Measurements from ENCODE around the gene GTPBP6.
"Not testable (repeated sequence)": the region's sequence is repeated elsewhere in the genome, so short reads cannot be mapped to it uniquely, and the experiment has no call there.

GTPBP6 gene

DNA sequence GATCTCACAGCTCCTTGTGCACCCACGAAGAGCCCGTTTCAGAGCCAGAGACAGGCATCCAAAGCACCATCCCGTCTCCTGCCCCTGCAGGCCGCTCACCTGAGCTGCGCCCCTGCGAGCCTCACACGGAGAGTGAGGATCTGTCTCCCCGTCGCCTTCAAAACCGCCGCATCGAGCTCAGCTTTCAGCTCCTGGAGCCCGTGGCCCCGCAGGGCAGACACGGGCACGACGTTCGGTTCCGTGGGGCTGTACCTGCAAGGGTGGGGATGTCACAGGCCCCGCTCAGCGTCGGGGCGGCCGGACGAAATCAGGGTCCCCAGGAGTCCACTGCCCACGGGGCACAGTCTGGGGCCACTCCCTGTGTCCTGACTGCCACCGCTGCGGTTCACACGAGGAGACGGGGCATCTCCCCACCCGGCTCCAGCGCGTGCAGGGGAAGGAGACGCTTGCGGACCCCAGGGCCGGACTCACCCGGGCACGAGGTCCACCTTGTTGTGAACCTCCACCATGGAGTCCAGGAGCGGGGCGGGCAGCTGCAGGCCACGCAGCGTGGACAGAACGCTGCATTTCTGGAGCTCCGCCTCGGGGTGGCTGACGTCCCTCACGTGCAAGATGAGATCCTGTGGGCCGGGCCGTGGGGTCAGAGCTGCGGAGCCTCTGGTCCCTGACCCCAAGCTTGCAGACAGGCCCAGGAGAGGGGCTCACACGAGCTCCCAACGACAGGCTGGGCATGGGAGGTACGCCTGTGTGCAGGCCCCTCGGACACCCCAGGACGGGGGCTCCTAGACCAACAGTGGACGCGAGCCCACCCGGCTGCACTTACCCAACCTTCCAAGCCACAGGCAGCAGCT, 11.1 kb downstream of the GTPBP6 start:
- Histone ChIP-seq H3K9me3 (no peaks in the 10 kb centered on the region), H3K27me3 (no peaks in the 10 kb centered on the region), H3K27ac (no peak overlapping the region), H3K4me3 (ENCODE audit: low read depth in 1 of 2, low read length in 1 of 2) (no peak overlapping the region), H3K4me1 (ENCODE audit: control insufficient read depth in 1 of 2, insufficient read depth in 1 of 2, low read depth in 1 of 2, low read length in 1 of 2) (no peaks in the 10 kb centered on the region), H3K36me3 (peaks cover 62% of the 10 kb centered on the region)
- TF ChIP-seq, protein P1, sequence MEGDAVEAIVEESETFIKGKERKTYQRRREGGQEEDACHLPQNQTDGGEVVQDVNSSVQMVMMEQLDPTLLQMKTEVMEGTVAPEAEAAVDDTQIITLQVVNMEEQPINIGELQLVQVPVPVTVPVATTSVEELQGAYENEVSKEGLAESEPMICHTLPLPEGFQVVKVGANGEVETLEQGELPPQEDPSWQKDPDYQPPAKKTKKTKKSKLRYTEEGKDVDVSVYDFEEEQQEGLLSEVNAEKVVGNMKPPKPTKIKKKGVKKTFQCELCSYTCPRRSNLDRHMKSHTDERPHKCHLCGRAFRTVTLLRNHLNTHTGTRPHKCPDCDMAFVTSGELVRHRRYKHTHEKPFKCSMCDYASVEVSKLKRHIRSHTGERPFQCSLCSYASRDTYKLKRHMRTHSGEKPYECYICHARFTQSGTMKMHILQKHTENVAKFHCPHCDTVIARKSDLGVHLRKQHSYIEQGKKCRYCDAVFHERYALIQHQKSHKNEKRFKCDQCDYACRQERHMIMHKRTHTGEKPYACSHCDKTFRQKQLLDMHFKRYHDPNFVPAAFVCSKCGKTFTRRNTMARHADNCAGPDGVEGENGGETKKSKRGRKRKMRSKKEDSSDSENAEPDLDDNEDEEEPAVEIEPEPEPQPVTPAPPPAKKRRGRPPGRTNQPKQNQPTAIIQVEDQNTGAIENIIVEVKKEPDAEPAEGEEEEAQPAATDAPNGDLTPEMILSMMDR (IDR thresholded peaks at IDR 0.05), result no peak

- peaks cover 57% of the 10 kb centered on the region for H3K36me3 ChIP-seq
- not testable (repeated sequence) for H3K4me3 ChIP-seq (ENCODE audit: low read depth in 1 of 2, low read length in 1 of 2); H3K27me3 ChIP-seq; H3K9me3 ChIP-seq; H3K27ac ChIP-seq; H3K4me1 ChIP-seq (ENCODE audit: control insufficient read depth in 1 of 2, insufficient read depth in 1 of 2, low read depth in 1 of 2, low read length in 1 of 2)
Measured at GRCh38 chrX:306614-307251, 11.9 kb downstream of the GTPBP6 start.

DNA sequence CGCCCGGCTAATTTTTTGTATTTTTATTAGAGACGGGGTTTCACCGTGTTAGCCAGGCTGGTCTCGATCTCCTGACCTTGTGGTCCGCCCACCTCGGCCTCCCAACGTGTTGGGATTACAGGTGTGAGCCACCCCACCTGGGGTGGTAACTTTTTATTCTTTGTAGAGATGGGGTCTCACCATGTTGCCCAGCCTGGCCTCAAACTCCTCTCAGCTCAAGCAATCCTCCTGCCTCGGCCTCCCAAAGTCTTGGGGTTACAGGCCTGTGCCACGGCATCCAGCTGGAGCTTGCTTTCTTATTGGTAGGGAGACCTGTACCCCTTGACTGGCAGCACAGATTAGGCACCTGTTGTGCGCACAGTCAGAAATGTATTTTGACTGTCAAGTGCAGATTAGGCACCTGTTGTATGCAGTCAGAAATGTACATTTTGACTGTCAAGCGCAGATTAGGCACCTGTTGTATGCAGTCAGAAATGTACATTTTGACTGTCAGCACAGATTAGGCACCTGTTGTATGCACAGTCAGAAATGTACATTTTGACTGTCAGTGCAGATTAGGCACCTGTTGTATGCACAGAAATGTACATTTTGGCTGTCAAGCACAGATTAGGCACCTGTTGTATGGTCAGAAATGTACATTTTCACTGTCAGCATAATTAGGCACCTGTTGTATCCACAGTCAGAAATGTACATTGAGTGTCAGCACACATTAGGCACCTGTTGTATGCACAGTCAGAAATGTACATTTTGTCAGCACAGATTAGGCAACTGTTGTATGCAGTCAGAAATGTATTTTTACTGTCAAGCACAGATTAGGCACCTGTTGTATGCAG, 12.6 kb downstream of the GTPBP6 start:
- H3K4me1 ChIP-seq (ENCODE audit: control insufficient read depth in 1 of 2, insufficient read depth in 1 of 2, low read depth in 1 of 2, low read length in 1 of 2); H3K27me3 ChIP-seq; H3K9me3 ChIP-seq; H3K4me3 ChIP-seq (ENCODE audit: low read depth in 1 of 2, low read length in 1 of 2); H3K27ac ChIP-seq: not testable (repeated sequence)
- H3K36me3 ChIP-seq, result peaks cover 57% of the 10 kb centered on the region

GRCh38 chrX:302975-303374, 15.6 kb downstream of the GTPBP6 start:
- H3K27me3 ChIP-seq, result no peaks in the 10 kb centered on the region
- no peak overlapping the region for H3K4me3 ChIP-seq (ENCODE audit: low read depth in 1 of 2, low read length in 1 of 2)
- H3K36me3 ChIP-seq, result peaks cover 59% of the 10 kb centered on the region
- no peak overlapping the region for H3K27ac ChIP-seq
- TF ChIP-seq, protein P1 (IDR thresholded peaks at IDR 0.05), result no peak
- H3K4me1 ChIP-seq (ENCODE audit: control insufficient read depth in 1 of 2, insufficient read depth in 1 of 2, low read depth in 1 of 2, low read length in 1 of 2), result no peaks in the 10 kb centered on the region
- H3K9me3 ChIP-seq, result no peaks in the 10 kb centered on the region

GRCh38 chrX:300334-300733, 18.3 kb downstream of the GTPBP6 start:
- Histone ChIP-seq H3K4me3 (ENCODE audit: low read depth in 1 of 2, low read length in 1 of 2) (no peak overlapping the region), H3K36me3 (peaks cover 48% of the 10 kb centered on the region)

GRCh38 chrX:298993-299392, 19.6 kb downstream of the GTPBP6 start:
- H3K4me1 ChIP-seq (ENCODE audit: control insufficient read depth in 1 of 2, insufficient read depth in 1 of 2, low read depth in 1 of 2, low read length in 1 of 2), result no peaks in the 10 kb centered on the region
- no peaks in the 10 kb centered on the region for H3K27me3 ChIP-seq
- H3K9me3 ChIP-seq, result no peaks in the 10 kb centered on the region
- H3K36me3 ChIP-seq, result peaks cover 42% of the 10 kb centered on the region
- H3K27ac ChIP-seq, result no peak overlapping the region
- TF ChIP-seq, protein P1 (IDR thresholded peaks at IDR 0.05), result no peak
- H3K4me3 ChIP-seq (ENCODE audit: low read depth in 1 of 2, low read length in 1 of 2), result no peak overlapping the region

More at GRCh38 chrX:300334-300733, 18.3 kb downstream of the GTPBP6 start:
- H3K9me3 ChIP-seq, result no peaks in the 10 kb centered on the region
- H3K27me3 ChIP-seq, result no peaks in the 10 kb centered on the region
- TF ChIP-seq, protein P1 (IDR thresholded peaks at IDR 0.05), result no peak
- no peaks in the 10 kb centered on the region for H3K4me1 ChIP-seq (ENCODE audit: control insufficient read depth in 1 of 2, insufficient read depth in 1 of 2, low read depth in 1 of 2, low read length in 1 of 2)
- H3K27ac ChIP-seq, result no peak overlapping the region

All from neutrophil (primary cell).